Neural cell (in vitro differentiated cells): ENCODE measurements around the gene BTBD17. TPM values are rescaled to one million over a fixed set of nuclear protein-coding genes. Genes with fewer than 3 reads are reported as not detected.
A peak's percentile ranks its signal among the peaks of the same experiment; 100 is the strongest.

Experiments used
- H2AFZ ChIP-seq: fragments of 200-600, 300-800 bp; sonication (generic), shearing (Covaris generic); 2 replicates; pipeline ENCODE4 v1.6.0; 2014; ENCODE audit warnings: low read depth, mild to moderate bottlenecking, antibody characterized with exemption, low read length, moderate library complexity
- H3F3A ChIP-seq: fragments of 200-600 bp; shearing (Covaris generic); 2 replicates; pipeline ENCODE4 v1.6.1; 2016; ENCODE audit warnings: mild to moderate bottlenecking, moderate library complexity, mixed read lengths, antibody characterized with exemption, low read length; ENCODE audit not compliant: insufficient read depth, poor library complexity, severe bottlenecking
- H3K27ac ChIP-seq: fragments of 200-600, 300-800 bp; sonication (generic), shearing (Covaris generic); 2 replicates; pipeline ENCODE4 v1.5.1; 2014; ENCODE audit warnings: mild to moderate bottlenecking, low read length, moderate library complexity
- H3K27me3 ChIP-seq: fragments of 300-800, 200-600 bp; sonication (generic), shearing (Covaris generic); 2 replicates; pipeline ENCODE4 v1.6.0; 2014; ENCODE audit warnings: mild to moderate bottlenecking, low read depth, low read length, moderate library complexity; ENCODE audit not compliant: insufficient read depth
- H3K36me3 ChIP-seq: fragments of 300-800, 200-600 bp; sonication (generic), shearing (Covaris generic); 2 replicates; pipeline ENCODE4 v1.5.1; 2014; ENCODE audit warnings: mild to moderate bottlenecking, antibody characterized with exemption, low read length, moderate library complexity; ENCODE audit not compliant: insufficient read depth
- H3K4me2 ChIP-seq: fragments of 300-800, 200-600 bp; sonication (generic), shearing (Covaris generic); 2 replicates; pipeline ENCODE4 v1.6.0; 2014; ENCODE audit warnings: mild to moderate bottlenecking, low read length
- H3K4me3 ChIP-seq: fragments of 300-800, 200-600 bp; sonication (generic), shearing (Covaris generic); 2 replicates; pipeline ENCODE4 v1.5.1; 2014; ENCODE audit warnings: mild to moderate bottlenecking, low read length, moderate library complexity
- H3K79me2 ChIP-seq: fragments of 200-600 bp; shearing (Covaris generic); replicated peaks from 2 replicates; pipeline ENCODE4 v1.6.0; 2014; ENCODE audit warnings: mild to moderate bottlenecking, low read length, moderate library complexity; ENCODE audit not compliant: insufficient read depth
- H3K9ac ChIP-seq: fragments of 300-800, 200-600 bp; sonication (generic), shearing (Covaris generic); 2 replicates; pipeline ENCODE4 v1.6.1; 2016; ENCODE audit warnings: mild to moderate bottlenecking, low read length, mixed read lengths
- H3K9me2 ChIP-seq: fragments of 200-600 bp; shearing (Covaris generic); 2 replicates; pipeline ENCODE4 v1.6.1; 2016; ENCODE audit warnings: mild to moderate bottlenecking, low read length, mixed read lengths; ENCODE audit not compliant: insufficient read depth
- H3K9me3 ChIP-seq: fragments of 200-600, 300-800 bp; sonication (generic), shearing (Covaris generic); 2 replicates; pipeline ENCODE4 v1.6.1; 2016; ENCODE audit warnings: mild to moderate bottlenecking, mixed run types, low read length, moderate library complexity, mixed read lengths
- H4K20me1 ChIP-seq: fragments of 200-600 bp; shearing (Covaris generic); 2 replicates; pipeline ENCODE4 v1.6.1; 2016; ENCODE audit warnings: mild to moderate bottlenecking, mixed run types; ENCODE audit not compliant: insufficient read depth
- CTCF ChIP-seq: fragments of 450-650 bp; IDR thresholded peaks from 2 replicates; pipeline ENCODE4 v1.5.1; 2014; ENCODE audit warnings: antibody characterized with exemption, mild to moderate bottlenecking, moderate library complexity; ENCODE audit not compliant: poor library complexity, severe bottlenecking
- EP300 ChIP-seq: fragments of 450-650 bp; conservative IDR thresholded peaks from 2 replicates; pipeline ENCODE4 v1.6.1; 2014; ENCODE audit warnings: antibody characterized with exemption, mild to moderate bottlenecking, moderate library complexity; ENCODE audit not compliant: poor library complexity, severe bottlenecking
- EZH2 ChIP-seq: fragments of 200-600, 300-800 bp; shearing (Covaris generic), sonication (generic); IDR thresholded peaks from 2 replicates; pipeline ENCODE4 v1.6.1; 2014; ENCODE audit warnings: antibody characterized with exemption, low read length, borderline replicate concordance, mild to moderate bottlenecking; ENCODE audit not compliant: insufficient read depth, poor library complexity, severe bottlenecking
- MXI1 ChIP-seq: fragments of 450-650 bp; conservative IDR thresholded peaks from 2 replicates; pipeline ENCODE4 v1.6.1; 2014; ENCODE audit warnings: antibody characterized with exemption, mild to moderate bottlenecking; ENCODE audit not compliant: poor library complexity, severe bottlenecking
- POLR2AphosphoS5 ChIP-seq: IDR thresholded peaks from 2 replicates; pipeline ENCODE4 v1.6.1; 2012
- RAD21 ChIP-seq: fragments of 450-650 bp; conservative IDR thresholded peaks from 2 replicates; pipeline ENCODE4 v1.6.1; 2014; ENCODE audit warnings: antibody characterized with exemption, mild to moderate bottlenecking, moderate library complexity
- SMC3 ChIP-seq: fragments of 450-650 bp; conservative IDR thresholded peaks from 2 replicates; pipeline ENCODE4 v1.6.1; 2014; ENCODE audit warnings: antibody characterized with exemption, mild to moderate bottlenecking, moderate library complexity; ENCODE audit not compliant: poor library complexity
- TAF1 ChIP-seq: IDR thresholded peaks from 2 replicates; pipeline ENCODE4 v1.6.1; 2012; ENCODE audit warnings: low read depth
- polyA plus RNA-seq: library from polyadenylated mRNA; depleted of rRNA; stranded (reverse); fragments of >200 nt; gene quantifications from 2 replicates; pipeline ENCODE4 v1.2.3, GENCODE V29; 2014

Gene BTBD17
- polyA plus RNA-seq, 1 donor from 2014 or later: 5.3 TPM

- Histone ChIP-seq H3K36me3 (no peaks in the 10 kb centered on the region), H3K27ac (no peak overlapping the region), H3K9me2 (no peaks in the 10 kb centered on the region), H3K27me3 (peaks cover 27% of the 10 kb centered on the region), H3K79me2 (no peaks in the 10 kb centered on the region), H3K9me3 (no peaks in the 10 kb centered on the region), H2AFZ (no peak overlapping the region), H4K20me1 (no peaks in the 10 kb centered on the region), H3K9ac (no peak overlapping the region), H3K4me2 (no peak overlapping the region), H3K4me3 (no peak overlapping the region), H3F3A (no peaks in the 10 kb centered on the region)
- no peak for TF ChIP-seq CTCF
- no peak for TF ChIP-seq SMC3
- no peak for TF ChIP-seq POLR2AphosphoS5
- no peak for TF ChIP-seq EP300
- no peak for TF ChIP-seq EZH2
- no peak for TF ChIP-seq MXI1
Observed at GRCh38 chr17:74355065-74355464, 6.6 kb downstream of the BTBD17 start.

- Histone ChIP-seq H3K4me2 (no peak overlapping the region), H3K9ac (no peak overlapping the region), H3K4me3 (no peak overlapping the region), H3K9me3 (no peaks in the 10 kb centered on the region), H3K9me2 (no peaks in the 10 kb centered on the region), H3K27me3 (peaks cover 27% of the 10 kb centered on the region), H3F3A (no peaks in the 10 kb centered on the region), H2AFZ (no peak overlapping the region), H3K79me2 (no peaks in the 10 kb centered on the region), H3K36me3 (no peaks in the 10 kb centered on the region), H4K20me1 (no peaks in the 10 kb centered on the region), H3K27ac (no peak overlapping the region)
- TF ChIP-seq MXI1 (no peak), RAD21 (no peak), POLR2AphosphoS5 (no peak), SMC3 (no peak), CTCF (no peak)
Observed at GRCh38 chr17:74354561-74354960, 7.1 kb downstream of the BTBD17 start.

GRCh38 chr17:74354123-74354522, 7.5 kb downstream of the BTBD17 start:
- Histone ChIP-seq H3K4me3 (no peak overlapping the region), H3F3A (no peaks in the 10 kb centered on the region), H3K9ac (no peak overlapping the region), H3K9me2 (no peaks in the 10 kb centered on the region), H4K20me1 (no peaks in the 10 kb centered on the region), H3K27ac (no peak overlapping the region), H3K36me3 (no peaks in the 10 kb centered on the region), H3K9me3 (no peaks in the 10 kb centered on the region), H3K27me3 (peaks cover 27% of the 10 kb centered on the region), H2AFZ (no peak overlapping the region), H3K4me2 (no peak overlapping the region), H3K79me2 (no peaks in the 10 kb centered on the region)
- TF ChIP-seq CTCF (peak; percentile 46), MXI1 (no peak), EZH2 (no peak), TAF1 (no peak)
